GM12878 (cell line): ENCODE data around the gene SORBS1. TPM values are rescaled to one million over a fixed set of nuclear protein-coding genes. Genes with fewer than 3 reads are reported as not detected.

Source experiments
- ATAC-seq: fragments of 200-7000 bp; cut with Tn5 transposase; 3 replicates; pipeline ENCODE4 v1.9.1; 2020; ENCODE audit warnings: mild to moderate bottlenecking, moderate library complexity
- BruUV-seq: library from RNA; stranded (reverse); fragments of 400-500 nt; replicated peaks from 2 replicates; lab custom pipeline; 2021; lab: Mats Ljungman, UMichigan
- CTCF ChIA-PET: fragments of 300-600 bp; sonication (Branson Sonifier 250); formaldehyde crosslinking; extraction: SDS; loops from one replicate; lab custom pipeline; 2021; ENCODE audit warnings: inconsistent platforms; lab: Yijun Ruan, JAX
- POLR2A ChIA-PET: fragments of 350-600 bp; formaldehyde crosslinking; extraction: SDS; loops from one replicate; lab custom pipeline; 2021; ENCODE audit warnings: inconsistent platforms; lab: Charles Lee
- RAD21 ChIA-PET: fragments of 300-600 bp; sonication (Branson Sonifier 250); formaldehyde crosslinking; loops from one replicate; lab custom pipeline; 2023; ENCODE audit warnings: antibody characterized with exemption; ENCODE audit not compliant: unreplicated experiment; lab: Charles Lee
- SMC1A ChIA-PET: fragments of 300-600 bp; sonication (Branson Sonifier 250); formaldehyde crosslinking; loops from one replicate; lab custom pipeline; 2023; ENCODE audit not compliant: unreplicated experiment, uncharacterized antibody; lab: Charles Lee
- DNase-seq: peaks from one replicate; pipeline ENCODE4 v3.0.0-alpha.2; 2011; ENCODE audit warnings: low read depth, low spot score
- FAIRE-seq: peaks from 3 replicates; lab custom pipeline; 2011; peaks lifted over from hg19 to GRCh38; lab: Jason Lieb, UNC
- H2AFZ ChIP-seq: 2 replicates; pipeline ENCODE4 v1.6.0; 2011; ENCODE audit warnings: low read depth, low read length, control low read depth; ENCODE audit not compliant: control insufficient read depth
- H3K27ac ChIP-seq: 2 replicates; pipeline ENCODE4 v1.5.1; 2011; ENCODE audit warnings: control low read depth; ENCODE audit not compliant: control insufficient read depth, insufficient read depth
- H3K27me3 ChIP-seq, 2 experiments: replicated peaks in 1 of 2; 2 replicates each; pipeline versions ENCODE4 v1.6.0 to v1.6.1; 2011; ENCODE audit warnings: low read length in 1 of 2; ENCODE audit not compliant: control insufficient read depth in 2 of 2, insufficient read depth in 2 of 2
- H3K36me3 ChIP-seq, 2 experiments: 2 replicates each; pipeline ENCODE4 v1.5.1; 2011; ENCODE audit warnings: low read length in 1 of 2; ENCODE audit not compliant: control insufficient read depth in 2 of 2, insufficient read depth in 2 of 2
- H3K4me1 ChIP-seq: 2 replicates; pipeline ENCODE4 v1.6.1; 2011; ENCODE audit warnings: mild to moderate bottlenecking, low read length, moderate library complexity, mixed read lengths; ENCODE audit not compliant: control insufficient read depth, insufficient read depth
- H3K4me2 ChIP-seq: 2 replicates; pipeline ENCODE4 v1.6.0; 2011; ENCODE audit warnings: control low read depth; ENCODE audit not compliant: control insufficient read depth, insufficient read depth
- H3K4me3 ChIP-seq: fragments of 200-600 bp; sonication (generic); 2 replicates; pipeline ENCODE4 v1.5.1; 2016
- H3K79me2 ChIP-seq: 2 replicates; pipeline ENCODE4 v1.6.0; 2011; ENCODE audit warnings: low read length; ENCODE audit not compliant: control insufficient read depth, insufficient read depth
- H3K9ac ChIP-seq: 2 replicates; pipeline ENCODE4 v1.8.0; 2011; ENCODE audit warnings: low read length, control low read depth, mixed read lengths; ENCODE audit not compliant: control insufficient read depth, insufficient read depth
- H3K9me3 ChIP-seq: replicated peaks from 3 replicates; pipeline ENCODE4 v1.5.1; 2011; ENCODE audit warnings: mild to moderate bottlenecking, low read length; ENCODE audit not compliant: control insufficient read depth, insufficient read depth
- H4K20me1 ChIP-seq: 2 replicates; pipeline ENCODE4 v1.6.0; 2011; ENCODE audit not compliant: control insufficient read depth, insufficient read depth
- BCL11A ChIP-seq: IDR thresholded peaks from 2 replicates; pipeline ENCODE4 v1.6.1; 2011; ENCODE audit warnings: low read depth, low read length
- CHD4 ChIP-seq: fragments of 200-600 bp; sonication (generic); IDR thresholded peaks from 2 replicates; pipeline ENCODE4 v1.6.1; 2016; ENCODE audit warnings: mild to moderate bottlenecking
- CREB1 ChIP-seq: IDR thresholded peaks from 2 replicates; pipeline ENCODE4 v1.6.1; 2012; ENCODE audit warnings: low read depth, mild to moderate bottlenecking, inconsistent platforms
- EP300 ChIP-seq, 2 experiments: fragments of 150-350 bp in 1 of 2; IDR thresholded peaks; 2 replicates each; pipeline ENCODE4 v1.6.1; 2011 to 2012; ENCODE audit warnings: low read depth in 2 of 2, low read length in 2 of 2, borderline replicate concordance in 1 of 2, improper control_type of control experiment in 1 of 2, inconsistent platforms in 1 of 2; ENCODE audit not compliant: control insufficient read depth in 1 of 2
- FOXK2 ChIP-seq: fragments of 450-650 bp; IDR thresholded peaks from 2 replicates; pipeline ENCODE4 v1.6.1; 2017; ENCODE audit warnings: mild to moderate bottlenecking, moderate library complexity
- MXI1 ChIP-seq: fragments of 150-350 bp; IDR thresholded peaks from 2 replicates; pipeline ENCODE4 v1.6.1; 2011; ENCODE audit warnings: low read depth, mild to moderate bottlenecking, inconsistent platforms, low read length, improper control_type of control experiment
- MYB ChIP-seq: fragments of 150-350 bp; IDR thresholded peaks from 2 replicates; pipeline ENCODE4 v1.6.1; 2014; ENCODE audit warnings: mild to moderate bottlenecking, low read depth, low read length, borderline replicate concordance
- MYC ChIP-seq: IDR thresholded peaks from 2 replicates; pipeline ENCODE4 v1.6.1; 2011; ENCODE audit warnings: mild to moderate bottlenecking, low read length, moderate library complexity, inconsistent platforms; ENCODE audit not compliant: insufficient read depth, insufficient replicate concordance, insufficient read length, severe bottlenecking
- NRF1 ChIP-seq: conservative IDR thresholded peaks from 2 replicates; pipeline ENCODE4 v1.6.1; 2011; ENCODE audit warnings: mild to moderate bottlenecking, low read depth, low read length, improper control_type of control experiment
- PAX8 ChIP-seq: fragments of 450-650 bp; IDR thresholded peaks from 2 replicates; pipeline ENCODE4 v1.6.1; 2017; ENCODE audit warnings: mild to moderate bottlenecking, moderate library complexity
- RFX5 ChIP-seq: IDR thresholded peaks from 2 replicates; pipeline ENCODE4 v1.6.1; 2011; ENCODE audit warnings: low read depth, low read length, improper control_type of control experiment
- SIN3A ChIP-seq: IDR thresholded peaks from 2 replicates; pipeline ENCODE4 v1.6.1; 2012; ENCODE audit warnings: low read depth, low read length, improper control_type of control experiment
- SUPT20H ChIP-seq: IDR thresholded peaks from 2 replicates; pipeline ENCODE4 v1.6.1; 2011; ENCODE audit warnings: low read depth, mild to moderate bottlenecking, low read length, moderate library complexity, borderline replicate concordance; ENCODE audit not compliant: control insufficient read depth
- TBL1XR1 ChIP-seq: IDR thresholded peaks from 2 replicates; pipeline ENCODE4 v1.6.1; 2012; ENCODE audit warnings: low read depth, low read length, improper control_type of control experiment
- TCF3 ChIP-seq: IDR thresholded peaks from 2 replicates; pipeline ENCODE4 v1.6.1; 2012; ENCODE audit warnings: low read depth, mild to moderate bottlenecking, low read length, borderline replicate concordance; ENCODE audit not compliant: insufficient read depth
- YY1 ChIP-seq: IDR thresholded peaks from 2 replicates; pipeline ENCODE4 v1.6.1; 2011; ENCODE audit warnings: low read depth, mild to moderate bottlenecking, low read length
- ZZZ3 ChIP-seq: IDR thresholded peaks from 2 replicates; pipeline ENCODE4 v1.6.1; 2011; ENCODE audit warnings: low read depth; ENCODE audit not compliant: control insufficient read depth, insufficient read length
- WGBS: methylation state at CpG from one replicate; pipeline ENCODE4 v1.1.6; 2016; ENCODE audit warnings: low lambda C conversion rate; ENCODE audit not compliant: insufficient replicate concordance, insufficient coverage; ENCODE audit errors: missing lambda C conversion rate; 5-methylcytosine and 5-hydroxymethylcytosine counted together
- in situ Hi-C: fragments of 300-500 bp; cut with MboI; formaldehyde crosslinking; loops from 9 replicates; pipeline ENCODE4 v1.14.3; 2018; ENCODE audit warnings: mixed read lengths
- intact Hi-C: fragments of 100-400 bp; cut with micrococcal nuclease; formaldehyde crosslinking; loops from one replicate; pipeline ENCODE4 v1.14.2; 2022; ENCODE audit not compliant: unreplicated experiment
- polyA plus RNA-seq, 11 experiments: library from polyadenylated mRNA; depleted of rRNA in 4 of 11; unstranded in 6 of 11; stranded (reverse) in 5 of 11; fragments of >200 nt; fragmentation: Nextera tagmentation in 4 of 11; fragmentation: Illumina TruSeq in 1 of 11; extraction: Ambion mirVana in 4 of 11; extraction: Trizol in 1 of 11; gene quantifications; 1 replicate in 1 of 11; 2 replicates in 10 of 11; pipeline versions ENCODE4 v1.2.1 to v1.2.3, GENCODE V29; 2011 to 2016; ENCODE audit warnings: inconsistent platforms in 2 of 11, missing spikeins in 2 of 11, low read depth in 1 of 11
- total RNA-seq, 4 experiments: library from RNA; depleted of rRNA in 3 of 4; stranded (reverse); fragments of >200 nt in 3 of 4; fragmentation: Illumina TruSeq in 1 of 4; extraction: Trizol in 1 of 4; gene quantifications; 2 replicates each; pipeline versions ENCODE4 v1.2.1 to v1.2.3, GENCODE V29; 2013 to 2021
- TF ChIP-seq, protein P1 (sequence below): IDR thresholded peaks from 2 replicates; pipeline ENCODE4 v1.6.1; 2012; ENCODE audit warnings: mild to moderate bottlenecking, low read depth, low read length
- TF ChIP-seq, protein P2 (sequence below): IDR thresholded peaks from 2 replicates; pipeline ENCODE4 v1.6.1; 2011; ENCODE audit warnings: borderline replicate concordance, low read depth, mild to moderate bottlenecking, moderate library complexity, low read length; ENCODE audit not compliant: insufficient read depth, poor library complexity, severe bottlenecking

The SORBS1 gene
- total and polyA plus RNA-seq, 10 of the 15 experiments (the other 5 are each of a cell fraction or from before 2014, with no cell fraction given), result 0.13 to 0.75 (median 0.39) TPM

DNA sequence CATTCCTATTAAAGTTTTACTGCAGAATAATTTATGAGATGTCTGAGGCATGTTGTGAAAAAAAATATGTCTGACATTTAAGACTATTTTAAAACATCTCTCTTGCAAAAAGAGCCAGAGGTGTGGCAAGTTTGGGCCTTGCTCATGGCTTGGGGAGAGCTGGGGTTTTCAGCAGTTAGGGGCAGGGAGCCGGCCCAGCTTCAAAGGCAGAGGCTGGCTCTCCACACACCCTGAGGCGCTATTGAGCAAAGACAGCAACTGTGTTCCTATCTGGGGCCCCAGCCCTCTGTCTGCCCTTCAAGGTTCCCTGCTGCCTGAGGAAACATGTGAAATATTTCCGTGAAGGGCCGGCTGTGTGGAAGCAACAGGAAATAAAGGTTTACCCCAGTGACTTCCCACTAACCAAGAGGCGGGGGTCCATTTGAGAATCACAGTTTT lies 94.0 kb downstream of the SORBS1 start:
- Histone ChIP-seq H3K4me2 (no peak overlapping the region), H2AFZ (no peak overlapping the region), H3K36me3 (no peaks in the 10 kb centered on the region), H3K27me3 (no peaks in the 10 kb centered on the region; a peak in 2 of 4 replicates), H3K79me2 (no peaks in the 10 kb centered on the region), H4K20me1 (no peaks in the 10 kb centered on the region), H3K4me1 (no peaks in the 10 kb centered on the region), H3K4me3 (no peak overlapping the region), H3K9ac (no peak overlapping the region), H3K27ac (no peak overlapping the region), H3K9me3 (no peaks in the 10 kb centered on the region)
- DNase-seq, result no peak
- in situ Hi-C loops, result no loop called here
- BruUV-seq, result no TSS peak
- peak; percentile 56 for ATAC-seq
- CTCF ChIA-PET, result no interaction called here
- SMC1A ChIA-PET, result no interaction called here
- RAD21 ChIA-PET, result no interaction called here
- POLR2A ChIA-PET, result no interaction called here
- FAIRE-seq, result no peak
- WGBS, result 31% methylated on average over 5 of the region's 5 CpGs
- TF ChIP-seq SUPT20H (no peak), CREB1 (no peak), CHD4 (no peak), YY1 (no peak), SIN3A (no peak), MXI1 (no peak), ZZZ3 (no peak), MYC (no peak), TBL1XR1 (no peak), MYB (no peak), BCL11A (no peak), EP300 (IDR thresholded peaks at IDR 0.05; ENCODE audit: borderline replicate concordance in 1 of 2, control insufficient read depth in 1 of 2, low read depth in 2 of 2, low read length in 2 of 2) (no peak), NRF1 (no peak), RFX5 (no peak), FOXK2 (no peak), PAX8 (no peak), TCF3 (no peak)
- TF ChIP-seq, protein P1, sequence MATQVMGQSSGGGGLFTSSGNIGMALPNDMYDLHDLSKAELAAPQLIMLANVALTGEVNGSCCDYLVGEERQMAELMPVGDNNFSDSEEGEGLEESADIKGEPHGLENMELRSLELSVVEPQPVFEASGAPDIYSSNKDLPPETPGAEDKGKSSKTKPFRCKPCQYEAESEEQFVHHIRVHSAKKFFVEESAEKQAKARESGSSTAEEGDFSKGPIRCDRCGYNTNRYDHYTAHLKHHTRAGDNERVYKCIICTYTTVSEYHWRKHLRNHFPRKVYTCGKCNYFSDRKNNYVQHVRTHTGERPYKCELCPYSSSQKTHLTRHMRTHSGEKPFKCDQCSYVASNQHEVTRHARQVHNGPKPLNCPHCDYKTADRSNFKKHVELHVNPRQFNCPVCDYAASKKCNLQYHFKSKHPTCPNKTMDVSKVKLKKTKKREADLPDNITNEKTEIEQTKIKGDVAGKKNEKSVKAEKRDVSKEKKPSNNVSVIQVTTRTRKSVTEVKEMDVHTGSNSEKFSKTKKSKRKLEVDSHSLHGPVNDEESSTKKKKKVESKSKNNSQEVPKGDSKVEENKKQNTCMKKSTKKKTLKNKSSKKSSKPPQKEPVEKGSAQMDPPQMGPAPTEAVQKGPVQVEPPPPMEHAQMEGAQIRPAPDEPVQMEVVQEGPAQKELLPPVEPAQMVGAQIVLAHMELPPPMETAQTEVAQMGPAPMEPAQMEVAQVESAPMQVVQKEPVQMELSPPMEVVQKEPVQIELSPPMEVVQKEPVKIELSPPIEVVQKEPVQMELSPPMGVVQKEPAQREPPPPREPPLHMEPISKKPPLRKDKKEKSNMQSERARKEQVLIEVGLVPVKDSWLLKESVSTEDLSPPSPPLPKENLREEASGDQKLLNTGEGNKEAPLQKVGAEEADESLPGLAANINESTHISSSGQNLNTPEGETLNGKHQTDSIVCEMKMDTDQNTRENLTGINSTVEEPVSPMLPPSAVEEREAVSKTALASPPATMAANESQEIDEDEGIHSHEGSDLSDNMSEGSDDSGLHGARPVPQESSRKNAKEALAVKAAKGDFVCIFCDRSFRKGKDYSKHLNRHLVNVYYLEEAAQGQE, result no peak
- TF ChIP-seq, protein P2, sequence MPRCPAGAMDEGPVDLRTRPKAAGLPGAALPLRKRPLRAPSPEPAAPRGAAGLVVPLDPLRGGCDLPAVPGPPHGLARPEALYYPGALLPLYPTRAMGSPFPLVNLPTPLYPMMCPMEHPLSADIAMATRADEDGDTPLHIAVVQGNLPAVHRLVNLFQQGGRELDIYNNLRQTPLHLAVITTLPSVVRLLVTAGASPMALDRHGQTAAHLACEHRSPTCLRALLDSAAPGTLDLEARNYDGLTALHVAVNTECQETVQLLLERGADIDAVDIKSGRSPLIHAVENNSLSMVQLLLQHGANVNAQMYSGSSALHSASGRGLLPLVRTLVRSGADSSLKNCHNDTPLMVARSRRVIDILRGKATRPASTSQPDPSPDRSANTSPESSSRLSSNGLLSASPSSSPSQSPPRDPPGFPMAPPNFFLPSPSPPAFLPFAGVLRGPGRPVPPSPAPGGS, result no peak
- intact Hi-C loops, result no loop called here
